ENCODE results near the gene CTIF. TPM values are rescaled to one million over a fixed set of nuclear protein-coding genes. Genes with fewer than 3 reads are reported as not detected.
A peak's percentile ranks its signal among the peaks of the same experiment; 100 is the strongest.
"Not testable (repeated sequence)": the region's sequence is repeated elsewhere in the genome, so short reads cannot be mapped to it uniquely, and the experiment has no call there.

Gene CTIF
- total RNA-seq, 4 donors from 2014 or later = 16.6 to 116 (median 34.5) TPM

DNA sequence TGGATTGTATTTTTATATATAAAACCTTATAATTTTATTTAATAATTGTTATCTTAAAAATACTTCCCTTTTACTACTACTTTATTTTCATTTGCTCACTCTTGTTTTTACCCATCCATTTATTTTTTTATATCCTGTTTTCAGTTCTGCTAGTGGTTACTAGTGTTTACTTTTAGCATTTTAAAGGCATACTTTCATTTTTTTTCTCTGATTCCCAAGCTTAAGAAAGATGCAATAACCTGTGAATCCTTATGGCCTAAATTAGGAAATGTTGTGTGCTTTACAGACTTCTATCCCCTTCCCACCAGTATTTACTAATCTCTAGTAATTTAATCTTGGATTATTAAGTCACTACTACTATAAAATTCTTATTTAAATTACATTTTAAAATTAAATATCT, 272.0 kb downstream of the CTIF start:
- Histone ChIP-seq H3K4me3 (no peak overlapping the region), H3K9me3 (no peaks in the 10 kb centered on the region), H3K36me3 (no peaks in the 10 kb centered on the region), H3K27ac (no peak overlapping the region), H3K4me1 (peaks cover 0 to 20% (median 1%) of the 10 kb centered on the region in 4 donors), H3K27me3 (no peaks in the 10 kb centered on the region)
- DNase-seq = no peak
- TF ChIP-seq CTCF (IDR thresholded peaks at IDR 0.05) = no peak
- TF ChIP-seq POLR2A (IDR thresholded peaks at IDR 0.05) = no peak

DNA sequence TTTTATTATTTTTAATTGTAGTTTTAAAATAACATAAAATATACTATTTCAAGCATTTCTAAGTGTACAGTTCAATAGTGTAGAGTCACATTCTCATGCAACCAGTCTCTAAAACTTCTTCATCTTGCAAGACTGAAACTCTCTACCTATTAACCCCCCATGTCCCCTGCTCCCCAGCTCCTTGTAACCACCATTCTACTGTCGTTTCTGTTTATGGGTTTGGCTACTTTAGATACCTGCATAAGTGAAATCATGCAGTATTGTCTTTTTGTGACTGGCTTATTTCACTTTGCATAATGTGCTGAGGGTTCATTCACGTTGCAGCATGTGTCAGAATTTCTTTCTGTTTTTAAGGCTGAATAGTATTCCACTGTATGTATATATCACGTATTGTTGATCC, 272.6 kb downstream of the CTIF start:
- TF ChIP-seq POLR2A (IDR thresholded peaks at IDR 0.05) = no peak
- no peak for TF ChIP-seq CTCF (IDR thresholded peaks at IDR 0.05)
- H3K36me3 ChIP-seq = no peaks in the 10 kb centered on the region

GRCh38 chr18:48811977-48812451, 273.2 kb downstream of the CTIF start:
- H3K36me3 ChIP-seq, H3K27ac ChIP-seq, H3K4me3 ChIP-seq, H3K27me3 ChIP-seq, H3K9me3 ChIP-seq: not testable (repeated sequence)
- H3K4me1 ChIP-seq = peaks cover 0 to 17% (median 1%) of the 10 kb centered on the region in 4 donors
- peak in 2 of 3 donors; percentile 9 to 37 for DNase-seq

More for the DNA sequence above, 272.6 kb downstream of the CTIF start:
- H3K4me3 ChIP-seq = no peak overlapping the region
- no peaks in the 10 kb centered on the region for H3K9me3 ChIP-seq
- DNase-seq = no peak
- H3K4me1 ChIP-seq = peaks cover 0 to 20% (median 1%) of the 10 kb centered on the region in 4 donors
- H3K27me3 ChIP-seq = no peaks in the 10 kb centered on the region
- H3K27ac ChIP-seq = no peak overlapping the region

DNA sequence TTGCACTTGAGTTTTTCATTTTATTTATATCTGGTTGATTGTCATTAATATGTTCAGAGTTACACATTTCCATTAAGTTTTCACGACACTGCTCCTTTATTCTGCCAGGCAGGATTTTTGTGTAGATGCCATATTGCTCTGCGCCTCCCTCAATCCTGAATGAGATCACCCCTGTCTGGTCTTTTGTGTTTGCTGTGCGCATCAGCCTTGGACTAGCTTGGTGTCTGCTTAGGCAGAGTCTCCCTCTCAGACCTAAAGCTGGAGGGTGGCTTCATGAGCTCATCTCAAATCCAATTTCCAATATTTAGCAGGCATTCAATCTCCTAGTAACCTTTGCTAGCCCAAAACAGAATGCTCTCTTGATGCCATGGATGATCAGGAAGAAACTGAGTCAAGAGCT, 274.5 kb downstream of the CTIF start:
- Histone ChIP-seq H3K27me3 (no peaks in the 10 kb centered on the region), H3K36me3 (no peaks in the 10 kb centered on the region), H3K27ac (no peak overlapping the region), H3K9me3 (no peaks in the 10 kb centered on the region), H3K4me1 (peaks cover 0 to 14% (median 1%) of the 10 kb centered on the region in 4 donors), H3K4me3 (no peak overlapping the region)
- TF ChIP-seq CTCF (IDR thresholded peaks at IDR 0.05) = no peak
- TF ChIP-seq POLR2A (IDR thresholded peaks at IDR 0.05) = no peak
- peak in 2 of 3 donors; percentile 6 to 8 for DNase-seq

DNA sequence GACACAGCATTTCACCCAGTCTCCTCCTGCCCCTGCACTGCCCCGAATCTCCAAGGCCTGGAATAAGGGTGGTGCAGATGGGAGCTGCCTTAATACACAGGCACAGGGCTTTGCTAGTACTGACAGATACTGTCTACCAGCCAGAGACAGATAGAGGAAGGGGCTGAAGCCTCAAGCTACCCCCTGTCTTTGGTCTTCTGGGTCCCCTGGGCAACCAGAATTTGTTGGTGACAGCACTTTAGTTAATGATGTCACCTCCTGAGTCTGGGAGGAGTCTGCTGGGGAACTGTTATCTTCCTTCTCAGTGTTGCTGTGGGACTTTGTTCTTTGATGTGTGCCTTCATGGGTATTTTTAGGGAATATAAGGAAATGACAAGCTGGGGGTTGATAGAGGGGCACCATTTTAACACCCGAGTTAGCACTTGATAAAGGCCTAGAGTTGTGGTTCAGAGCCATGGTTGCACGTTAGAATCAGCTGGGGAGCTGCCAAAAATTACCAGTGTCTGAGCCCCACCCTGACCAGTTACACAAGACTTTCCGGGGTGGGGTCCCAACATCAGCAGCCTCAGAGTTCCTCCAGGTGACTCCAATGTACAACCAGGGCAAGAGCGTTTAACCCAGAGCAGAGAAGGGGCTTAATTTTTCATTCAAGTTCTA, 275.1 kb downstream of the CTIF start:
- no peak for TF ChIP-seq CTCF (IDR thresholded peaks at IDR 0.05)
- H3K27me3 ChIP-seq = no peaks in the 10 kb centered on the region
- H3K36me3 ChIP-seq = no peaks in the 10 kb centered on the region
- no peak overlapping the region for H3K4me3 ChIP-seq
- H3K9me3 ChIP-seq = no peaks in the 10 kb centered on the region
- peak in 2 of 3 donors; percentile 20 to 57 for DNase-seq
- peaks cover 0 to 17% (median 3%) of the 10 kb centered on the region in 4 donors for H3K4me1 ChIP-seq
- H3K27ac ChIP-seq = no peak overlapping the region

- H3K36me3 ChIP-seq = no peaks in the 10 kb centered on the region
- no peak overlapping the region for H3K27ac ChIP-seq
- peak in 2 of 3 donors; percentile 14 to 25 for DNase-seq
- H3K4me1 ChIP-seq = peaks cover 0 to 24% (median 3%) of the 10 kb centered on the region in 4 donors
- no peaks in the 10 kb centered on the region for H3K27me3 ChIP-seq
- TF ChIP-seq CTCF (IDR thresholded peaks at IDR 0.05) (no peak), POLR2A (IDR thresholded peaks at IDR 0.05) (no peak)
- H3K4me3 ChIP-seq = no peak overlapping the region
- H3K9me3 ChIP-seq = no peaks in the 10 kb centered on the region
Observed at GRCh38 chr18:48814490-48815178, 275.8 kb downstream of the CTIF start.
